Stimulated activated CD4-positive, alpha-beta T cell treated with anti-CD3 and anti-CD28 coated beads, Interleukin-4, amount 100 ng/mL, for 1 hour (primary cell): Measurements from ENCODE around the gene IL15RA.
"Not testable (repeated sequence)": the region's sequence is repeated elsewhere in the genome, so short reads cannot be mapped to it uniquely, and the experiment has no call there.

Experiments used
- DNase-seq: peaks from one replicate; pipeline ENCODE4 v3.0.0-alpha.2; 2020

Gene IL15RA

GRCh38 chr10:5968037-5968680, 9.2 kb downstream of the IL15RA start:
- no peak for DNase-seq

GRCh38 chr10:5965266-5965665, 12.1 kb downstream of the IL15RA start:
- DNase-seq: no peak

- DNase-seq: no peak
Measured at GRCh38 chr10:5964736-5965135, 12.6 kb downstream of the IL15RA start.

- no peak for DNase-seq
Measured at GRCh38 chr10:5963591-5963990, 13.8 kb downstream of the IL15RA start.

GRCh38 chr10:5963071-5963470, 14.3 kb downstream of the IL15RA start:
- DNase-seq: no peak

GRCh38 chr10:5962358-5962940, 14.9 kb downstream of the IL15RA start:
- DNase-seq: not testable (repeated sequence)

GRCh38 chr10:5961405-5962100, 15.8 kb downstream of the IL15RA start:
- no peak for DNase-seq

- not testable (repeated sequence) for DNase-seq
Measured at GRCh38 chr10:5960973-5961275, 16.4 kb downstream of the IL15RA start.

- DNase-seq: no peak
Measured at GRCh38 chr10:5960070-5960972, 17.0 kb downstream of the IL15RA start.

GRCh38 chr10:5959581-5960069, 17.7 kb downstream of the IL15RA start:
- no peak for DNase-seq

- DNase-seq: no peak
Measured at GRCh38 chr10:5959142-5959541, 18.2 kb downstream of the IL15RA start.

GRCh38 chr10:5958675-5959074, 18.7 kb downstream of the IL15RA start:
- no peak for DNase-seq

GRCh38 chr10:5958077-5958476, 19.3 kb downstream of the IL15RA start:
- DNase-seq: no peak

GRCh38 chr10:5956146-5956936, 21.0 kb downstream of the IL15RA start:
- no peak for DNase-seq

GRCh38 chr10:5953676-5954075, 23.7 kb downstream of the IL15RA start:
- no peak for DNase-seq

GRCh38 chr10:5952731-5953385, 24.5 kb downstream of the IL15RA start:
- DNase-seq: no peak

- DNase-seq: no peak
Measured at GRCh38 chr10:5951721-5952407, 25.5 kb downstream of the IL15RA start.

- no peak for DNase-seq
Measured at GRCh38 chr10:5951167-5951711, 26.1 kb downstream of the IL15RA start.

GRCh38 chr10:5949009-5949759, 28.2 kb downstream of the IL15RA start:
- peak; percentile 27 for DNase-seq

- DNase-seq: no peak
Measured at GRCh38 chr10:5948208-5948585, 29.1 kb downstream of the IL15RA start.
